WTC11 (cell line): Measurements from ENCODE around the gene CTSO. TPM values are rescaled to one million over a fixed set of nuclear protein-coding genes. Genes with fewer than 3 reads are reported as not detected.

Experiments
- ATAC-seq: fragments of 200-7000 bp; cut with Tn5 transposase; 2 replicates; pipeline ENCODE4 v1.10.0; 2021; ENCODE audit warnings: mild to moderate bottlenecking, moderate library complexity
- CTCF ChIA-PET: fragments of 300-600 bp; sonication (Branson Sonifier 250); formaldehyde crosslinking; loops from one replicate; lab custom pipeline; 2021; ENCODE audit warnings: antibody characterized with exemption; lab: Charles Lee
- POLR2A ChIA-PET: fragments of 350-600 bp; sonication (Branson Sonifier 250); formaldehyde crosslinking; loops from one replicate; lab custom pipeline; 2021; ENCODE audit warnings: antibody characterized with exemption; lab: Charles Lee
- DNase-seq: peaks from one replicate; pipeline ENCODE4 v3.0.0; 2021; ENCODE audit warnings: low spot score
- H3K27ac Mint-ChIP-seq: 2 replicates; pipeline ENCODE4 v1.8.0; 2021; ENCODE audit warnings: mixed read lengths
- H3K27me3 Mint-ChIP-seq: 2 replicates; pipeline ENCODE4 v1.8.0; 2021; ENCODE audit warnings: low read depth, mild to moderate bottlenecking, moderate library complexity, mixed read lengths
- H3K36me3 Mint-ChIP-seq: 2 replicates; pipeline ENCODE4 v1.8.0; 2021; ENCODE audit warnings: mixed read lengths
- H3K4me1 Mint-ChIP-seq: 2 replicates; pipeline ENCODE4 v1.8.0; 2022; ENCODE audit warnings: mixed read lengths
- H3K4me3 Mint-ChIP-seq: 2 replicates; pipeline ENCODE4 v1.8.0; 2021; ENCODE audit warnings: mild to moderate bottlenecking, moderate library complexity, mixed read lengths
- H3K9me3 Mint-ChIP-seq: 2 replicates; pipeline ENCODE4 v1.8.0; 2021; ENCODE audit warnings: mixed read lengths
- ESRRA ChIP-seq: sonication (generic); formaldehyde crosslinking; IDR thresholded peaks from 2 replicates; pipeline ENCODE4 v1.8.1; 2022; ENCODE audit warnings: mild to moderate bottlenecking, missing genetic modification reagents, borderline replicate concordance
- ETV6 ChIP-seq: sonication (generic); formaldehyde crosslinking; IDR thresholded peaks from 2 replicates; pipeline ENCODE4 v1.8.1; 2022; ENCODE audit warnings: mild to moderate bottlenecking, missing genetic modification reagents
- OVOL2 ChIP-seq: fragments of 250-450 bp; sonication (Bioruptor Pico); IDR thresholded peaks from 2 replicates; pipeline ENCODE4 v1.9.0; 2021; ENCODE audit warnings: mild to moderate bottlenecking, borderline replicate concordance
- SMAD3 ChIP-seq: sonication (generic); formaldehyde crosslinking; IDR thresholded peaks from 2 replicates; pipeline ENCODE4 v1.8.0; 2022; ENCODE audit warnings: missing genetic modification reagents, mild to moderate bottlenecking, borderline replicate concordance
- SMAD4 ChIP-seq: sonication (generic); formaldehyde crosslinking; IDR thresholded peaks from 2 replicates; pipeline ENCODE4 v1.8.0; 2022; ENCODE audit warnings: mild to moderate bottlenecking, missing genetic modification reagents
- ZNF219 ChIP-seq: sonication (generic); formaldehyde crosslinking; IDR thresholded peaks from 2 replicates; pipeline ENCODE4 v1.8.0; 2023; ENCODE audit warnings: missing genetic modification reagents, mild to moderate bottlenecking, borderline replicate concordance
- ZNF263 ChIP-seq: sonication (generic); formaldehyde crosslinking; IDR thresholded peaks from 2 replicates; pipeline ENCODE4 v1.8.1; 2022; ENCODE audit warnings: low read depth, mild to moderate bottlenecking, moderate library complexity, missing genetic modification reagents
- ZNF396 ChIP-seq: fragments of 250-450 bp; sonication (Bioruptor Pico); IDR thresholded peaks from 2 replicates; pipeline ENCODE4 v1.8.0; 2021; ENCODE audit warnings: mild to moderate bottlenecking, moderate library complexity, borderline replicate concordance
- total RNA-seq: library from RNA; stranded (reverse); gene quantifications from 3 replicates; pipeline ENCODE4 v1.2.3, GENCODE V29; 2021
- TF ChIP-seq, protein P1 (sequence below): sonication (generic); formaldehyde crosslinking; IDR thresholded peaks from 2 replicates; pipeline ENCODE4 v1.8.0; 2023; ENCODE audit warnings: missing genetic modification reagents, mild to moderate bottlenecking, borderline replicate concordance
- TF ChIP-seq, protein P2 (sequence below): sonication (generic); formaldehyde crosslinking; conservative IDR thresholded peaks from 2 replicates; pipeline ENCODE4 v1.8.1; 2022; ENCODE audit warnings: mild to moderate bottlenecking, missing genetic modification reagents
- TF ChIP-seq, protein P3 (sequence below): fragments of 250-450 bp; sonication (Bioruptor Pico); conservative IDR thresholded peaks from 2 replicates; pipeline ENCODE4 v1.9.0; 2021; ENCODE audit warnings: mild to moderate bottlenecking
- TF ChIP-seq, protein P4 (sequence below): fragments of 250-450 bp; sonication (Bioruptor Pico); IDR thresholded peaks from 2 replicates; pipeline ENCODE4 v1.9.0; 2021; ENCODE audit warnings: mild to moderate bottlenecking, borderline replicate concordance
- TF ChIP-seq, protein P5 (sequence below): sonication (generic); formaldehyde crosslinking; IDR thresholded peaks from 2 replicates; pipeline ENCODE4 v1.8.0; 2022; ENCODE audit warnings: mild to moderate bottlenecking, missing genetic modification reagents
- TF ChIP-seq, protein P6 (sequence below): fragments of 250-450 bp; sonication (Bioruptor Pico); IDR thresholded peaks from 2 replicates; pipeline ENCODE4 v1.8.0; 2021; ENCODE audit warnings: mild to moderate bottlenecking
- TF ChIP-seq, protein P7 (sequence below): sonication (generic); formaldehyde crosslinking; IDR thresholded peaks from 2 replicates; pipeline ENCODE4 v1.8.1; 2023; ENCODE audit warnings: mild to moderate bottlenecking, missing genetic modification reagents

The CTSO gene
- total RNA-seq, 1 experiment from 2014 or later, result 1.2 TPM

DNA sequence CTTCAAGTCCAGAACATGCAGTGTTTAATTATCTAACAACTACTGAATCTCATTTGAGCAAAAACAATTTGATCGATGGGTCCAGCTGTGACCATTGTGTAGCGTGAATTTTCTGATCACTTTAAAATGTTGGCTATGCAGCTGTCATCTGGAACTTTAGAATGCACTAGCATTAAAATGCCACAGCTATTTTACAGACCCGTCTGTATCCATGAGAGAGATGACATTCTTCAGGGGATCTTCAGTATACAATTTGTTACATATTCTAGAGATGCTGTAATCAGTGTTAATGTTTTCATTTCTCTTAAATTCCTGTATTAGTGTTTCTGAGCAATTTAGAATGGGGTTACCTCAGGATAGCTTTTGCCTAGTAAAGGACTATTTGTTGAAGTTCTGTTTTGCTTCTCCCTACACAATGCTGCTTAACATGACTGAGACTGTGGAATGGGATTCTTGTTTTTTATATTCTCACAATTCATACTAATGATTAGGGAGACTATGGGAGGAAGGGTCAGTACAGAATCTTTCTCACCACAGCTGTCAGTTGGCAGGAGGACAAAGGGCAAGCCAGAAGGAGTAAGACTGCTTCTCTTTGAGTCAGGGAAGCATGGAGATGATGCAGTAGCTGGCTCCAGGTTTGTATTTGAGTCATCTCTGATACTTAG lies 13.2 kb upstream of the CTSO start:
- CTCF ChIA-PET, result interaction anchor here (0.5 kb wide), 1 partner anchor 326 kb away, joined by 3 read pairs; no protein-coding TSS in a partner anchor
- H3K27me3 Mint-ChIP-seq, result no peaks in the 10 kb centered on the region
- TF ChIP-seq ETV6 (CRISPR knock-in tag) (no peak), ZNF396 (no peak), ZNF219 (CRISPR knock-in tag) (no peak)
- TF ChIP-seq, protein P1, sequence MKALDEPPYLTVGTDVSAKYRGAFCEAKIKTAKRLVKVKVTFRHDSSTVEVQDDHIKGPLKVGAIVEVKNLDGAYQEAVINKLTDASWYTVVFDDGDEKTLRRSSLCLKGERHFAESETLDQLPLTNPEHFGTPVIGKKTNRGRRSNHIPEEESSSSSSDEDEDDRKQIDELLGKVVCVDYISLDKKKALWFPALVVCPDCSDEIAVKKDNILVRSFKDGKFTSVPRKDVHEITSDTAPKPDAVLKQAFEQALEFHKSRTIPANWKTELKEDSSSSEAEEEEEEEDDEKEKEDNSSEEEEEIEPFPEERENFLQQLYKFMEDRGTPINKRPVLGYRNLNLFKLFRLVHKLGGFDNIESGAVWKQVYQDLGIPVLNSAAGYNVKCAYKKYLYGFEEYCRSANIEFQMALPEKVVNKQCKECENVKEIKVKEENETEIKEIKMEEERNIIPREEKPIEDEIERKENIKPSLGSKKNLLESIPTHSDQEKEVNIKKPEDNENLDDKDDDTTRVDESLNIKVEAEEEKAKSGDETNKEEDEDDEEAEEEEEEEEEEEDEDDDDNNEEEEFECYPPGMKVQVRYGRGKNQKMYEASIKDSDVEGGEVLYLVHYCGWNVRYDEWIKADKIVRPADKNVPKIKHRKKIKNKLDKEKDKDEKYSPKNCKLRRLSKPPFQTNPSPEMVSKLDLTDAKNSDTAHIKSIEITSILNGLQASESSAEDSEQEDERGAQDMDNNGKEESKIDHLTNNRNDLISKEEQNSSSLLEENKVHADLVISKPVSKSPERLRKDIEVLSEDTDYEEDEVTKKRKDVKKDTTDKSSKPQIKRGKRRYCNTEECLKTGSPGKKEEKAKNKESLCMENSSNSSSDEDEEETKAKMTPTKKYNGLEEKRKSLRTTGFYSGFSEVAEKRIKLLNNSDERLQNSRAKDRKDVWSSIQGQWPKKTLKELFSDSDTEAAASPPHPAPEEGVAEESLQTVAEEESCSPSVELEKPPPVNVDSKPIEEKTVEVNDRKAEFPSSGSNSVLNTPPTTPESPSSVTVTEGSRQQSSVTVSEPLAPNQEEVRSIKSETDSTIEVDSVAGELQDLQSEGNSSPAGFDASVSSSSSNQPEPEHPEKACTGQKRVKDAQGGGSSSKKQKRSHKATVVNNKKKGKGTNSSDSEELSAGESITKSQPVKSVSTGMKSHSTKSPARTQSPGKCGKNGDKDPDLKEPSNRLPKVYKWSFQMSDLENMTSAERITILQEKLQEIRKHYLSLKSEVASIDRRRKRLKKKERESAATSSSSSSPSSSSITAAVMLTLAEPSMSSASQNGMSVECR (CRISPR knock-in tag), result no peak
- TF ChIP-seq, protein P2, sequence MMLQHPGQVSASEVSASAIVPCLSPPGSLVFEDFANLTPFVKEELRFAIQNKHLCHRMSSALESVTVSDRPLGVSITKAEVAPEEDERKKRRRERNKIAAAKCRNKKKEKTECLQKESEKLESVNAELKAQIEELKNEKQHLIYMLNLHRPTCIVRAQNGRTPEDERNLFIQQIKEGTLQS (CRISPR knock-in tag), result no peak
- TF ChIP-seq, all 79 proteins: peak for 0
- DNase-seq (no peak), ATAC-seq (no peak)
- POLR2A ChIA-PET, result no interaction called here
- Mint-ChIP-seq H3K9me3 (peaks cover 16% of the 10 kb centered on the region), H3K27ac (no peak overlapping the region), H3K4me1 (peaks cover 2% of the 10 kb centered on the region; the same call in 1 of the 2 replicates), H3K4me3 (no peak overlapping the region), H3K36me3 (no peaks in the 10 kb centered on the region; the same call in 1 of the 2 replicates)

DNA sequence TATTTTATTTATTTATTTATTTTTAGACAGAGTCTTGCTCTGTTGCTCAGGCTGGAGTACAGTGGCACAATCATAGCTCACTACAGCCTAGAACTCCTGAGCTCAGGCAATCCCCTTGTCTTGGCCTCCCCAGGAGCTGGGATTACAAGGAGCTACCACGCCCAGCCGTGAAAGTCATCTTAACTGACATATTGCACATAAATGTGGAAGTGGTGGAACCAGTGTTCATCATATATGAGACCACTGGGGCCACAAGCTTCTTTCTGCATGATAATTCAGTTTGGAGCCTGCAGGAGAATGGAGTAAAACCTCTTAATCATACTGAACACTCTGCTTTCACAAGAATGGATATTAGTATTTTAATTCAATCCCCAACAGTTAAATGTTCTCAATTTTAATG lies 12.5 kb upstream of the CTSO start:
- Mint-ChIP-seq H3K27me3 (no peaks in the 10 kb centered on the region), H3K27ac (no peak overlapping the region)
- TF ChIP-seq, protein P3, sequence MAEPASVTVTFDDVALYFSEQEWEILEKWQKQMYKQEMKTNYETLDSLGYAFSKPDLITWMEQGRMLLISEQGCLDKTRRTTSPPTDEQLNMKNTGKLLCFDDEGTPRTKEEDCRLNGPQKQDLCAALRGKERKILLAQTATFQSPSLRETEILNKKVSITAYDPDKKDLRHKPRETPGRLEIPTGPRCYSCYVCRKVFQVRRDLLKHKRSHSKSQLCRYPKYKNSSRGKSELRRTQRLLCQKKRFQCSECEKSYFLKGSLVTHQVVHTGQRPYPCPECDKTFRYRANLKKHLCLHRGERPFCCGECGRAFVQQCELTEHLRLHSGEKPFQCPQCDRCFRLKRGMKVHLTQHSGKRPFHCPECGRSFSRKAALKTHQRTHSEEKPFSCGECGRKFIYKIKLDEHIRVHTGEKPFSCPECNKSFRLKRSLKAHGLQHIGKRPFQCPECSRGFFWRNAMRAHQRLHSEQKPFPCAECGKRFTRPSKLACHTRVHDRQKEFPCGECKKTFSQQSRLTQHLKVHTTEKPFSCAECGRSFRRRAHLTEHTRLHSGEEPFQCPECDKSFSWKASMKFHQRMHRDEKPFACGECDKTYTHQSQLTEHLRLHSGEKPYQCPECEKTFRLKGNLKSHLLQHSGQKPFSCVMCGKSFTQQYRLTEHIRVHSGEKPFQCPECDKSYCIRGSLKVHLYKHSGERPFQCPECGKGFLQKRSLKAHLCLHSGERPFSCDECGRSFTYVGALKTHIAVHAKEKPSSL (CRISPR knock-in tag), result no peak
- no peak for TF ChIP-seq SMAD3 (CRISPR knock-in tag)
- TF ChIP-seq, protein P4, sequence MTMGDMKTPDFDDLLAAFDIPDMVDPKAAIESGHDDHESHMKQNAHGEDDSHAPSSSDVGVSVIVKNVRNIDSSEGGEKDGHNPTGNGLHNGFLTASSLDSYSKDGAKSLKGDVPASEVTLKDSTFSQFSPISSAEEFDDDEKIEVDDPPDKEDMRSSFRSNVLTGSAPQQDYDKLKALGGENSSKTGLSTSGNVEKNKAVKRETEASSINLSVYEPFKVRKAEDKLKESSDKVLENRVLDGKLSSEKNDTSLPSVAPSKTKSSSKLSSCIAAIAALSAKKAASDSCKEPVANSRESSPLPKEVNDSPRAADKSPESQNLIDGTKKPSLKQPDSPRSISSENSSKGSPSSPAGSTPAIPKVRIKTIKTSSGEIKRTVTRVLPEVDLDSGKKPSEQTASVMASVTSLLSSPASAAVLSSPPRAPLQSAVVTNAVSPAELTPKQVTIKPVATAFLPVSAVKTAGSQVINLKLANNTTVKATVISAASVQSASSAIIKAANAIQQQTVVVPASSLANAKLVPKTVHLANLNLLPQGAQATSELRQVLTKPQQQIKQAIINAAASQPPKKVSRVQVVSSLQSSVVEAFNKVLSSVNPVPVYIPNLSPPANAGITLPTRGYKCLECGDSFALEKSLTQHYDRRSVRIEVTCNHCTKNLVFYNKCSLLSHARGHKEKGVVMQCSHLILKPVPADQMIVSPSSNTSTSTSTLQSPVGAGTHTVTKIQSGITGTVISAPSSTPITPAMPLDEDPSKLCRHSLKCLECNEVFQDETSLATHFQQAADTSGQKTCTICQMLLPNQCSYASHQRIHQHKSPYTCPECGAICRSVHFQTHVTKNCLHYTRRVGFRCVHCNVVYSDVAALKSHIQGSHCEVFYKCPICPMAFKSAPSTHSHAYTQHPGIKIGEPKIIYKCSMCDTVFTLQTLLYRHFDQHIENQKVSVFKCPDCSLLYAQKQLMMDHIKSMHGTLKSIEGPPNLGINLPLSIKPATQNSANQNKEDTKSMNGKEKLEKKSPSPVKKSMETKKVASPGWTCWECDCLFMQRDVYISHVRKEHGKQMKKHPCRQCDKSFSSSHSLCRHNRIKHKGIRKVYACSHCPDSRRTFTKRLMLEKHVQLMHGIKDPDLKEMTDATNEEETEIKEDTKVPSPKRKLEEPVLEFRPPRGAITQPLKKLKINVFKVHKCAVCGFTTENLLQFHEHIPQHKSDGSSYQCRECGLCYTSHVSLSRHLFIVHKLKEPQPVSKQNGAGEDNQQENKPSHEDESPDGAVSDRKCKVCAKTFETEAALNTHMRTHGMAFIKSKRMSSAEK (CRISPR knock-in tag), result no peak
- no peak for TF ChIP-seq SMAD4 (CRISPR knock-in tag)
- no peak for TF ChIP-seq ESRRA (CRISPR knock-in tag)
- TF ChIP-seq OVOL2 (CRISPR knock-in tag), result no peak
- TF ChIP-seq, protein P5, sequence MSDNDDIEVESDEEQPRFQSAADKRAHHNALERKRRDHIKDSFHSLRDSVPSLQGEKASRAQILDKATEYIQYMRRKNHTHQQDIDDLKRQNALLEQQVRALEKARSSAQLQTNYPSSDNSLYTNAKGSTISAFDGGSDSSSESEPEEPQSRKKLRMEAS (CRISPR knock-in tag), result no peak
- TF ChIP-seq, protein P6, sequence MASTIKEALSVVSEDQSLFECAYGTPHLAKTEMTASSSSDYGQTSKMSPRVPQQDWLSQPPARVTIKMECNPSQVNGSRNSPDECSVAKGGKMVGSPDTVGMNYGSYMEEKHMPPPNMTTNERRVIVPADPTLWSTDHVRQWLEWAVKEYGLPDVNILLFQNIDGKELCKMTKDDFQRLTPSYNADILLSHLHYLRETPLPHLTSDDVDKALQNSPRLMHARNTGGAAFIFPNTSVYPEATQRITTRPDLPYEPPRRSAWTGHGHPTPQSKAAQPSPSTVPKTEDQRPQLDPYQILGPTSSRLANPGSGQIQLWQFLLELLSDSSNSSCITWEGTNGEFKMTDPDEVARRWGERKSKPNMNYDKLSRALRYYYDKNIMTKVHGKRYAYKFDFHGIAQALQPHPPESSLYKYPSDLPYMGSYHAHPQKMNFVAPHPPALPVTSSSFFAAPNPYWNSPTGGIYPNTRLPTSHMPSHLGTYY (CRISPR knock-in tag), result no peak
- TF ChIP-seq, protein P2 (CRISPR knock-in tag), result no peak
- no peak for TF ChIP-seq ZNF263
- TF ChIP-seq, protein P7, sequence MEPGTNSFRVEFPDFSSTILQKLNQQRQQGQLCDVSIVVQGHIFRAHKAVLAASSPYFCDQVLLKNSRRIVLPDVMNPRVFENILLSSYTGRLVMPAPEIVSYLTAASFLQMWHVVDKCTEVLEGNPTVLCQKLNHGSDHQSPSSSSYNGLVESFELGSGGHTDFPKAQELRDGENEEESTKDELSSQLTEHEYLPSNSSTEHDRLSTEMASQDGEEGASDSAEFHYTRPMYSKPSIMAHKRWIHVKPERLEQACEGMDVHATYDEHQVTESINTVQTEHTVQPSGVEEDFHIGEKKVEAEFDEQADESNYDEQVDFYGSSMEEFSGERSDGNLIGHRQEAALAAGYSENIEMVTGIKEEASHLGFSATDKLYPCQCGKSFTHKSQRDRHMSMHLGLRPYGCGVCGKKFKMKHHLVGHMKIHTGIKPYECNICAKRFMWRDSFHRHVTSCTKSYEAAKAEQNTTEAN (CRISPR knock-in tag), result no peak
- TF ChIP-seq, all 79 proteins: peak for 0
- DNase-seq (no peak), ATAC-seq (no peak)
- H3K9me3 Mint-ChIP-seq, result peaks cover 16% of the 10 kb centered on the region
- H3K4me3 Mint-ChIP-seq, result no peak overlapping the region
- ChIA-PET CTCF (interaction anchor here (0.5 kb wide), 1 partner anchor 327 kb away, joined by 3 read pairs; no protein-coding TSS in a partner anchor), POLR2A (no interaction called here)
- H3K4me1 Mint-ChIP-seq, result peaks cover 2% of the 10 kb centered on the region; the same call in 1 of the 2 replicates
- no peaks in the 10 kb centered on the region; the same call in 1 of the 2 replicates for H3K36me3 Mint-ChIP-seq
